Kidney (tissue), 14 donors: ENCODE measurements around the gene UGCG. TPM values are rescaled to one million over a fixed set of nuclear protein-coding genes. Genes with fewer than 3 reads are reported as not detected.

Experiments
- DNase-seq, 5 donors: peaks; one replicate each; pipeline ENCODE4 v3.0.0-alpha.2; 2013 to 2020
- FAIRE-seq: peaks from 2 replicates; lab custom pipeline; 2012; peaks lifted over from hg19 to GRCh38; lab: Jason Lieb, UNC
- H3K27ac ChIP-seq, 2 donors: one replicate each; pipeline ENCODE4 v1.7.0; 2013; ENCODE audit warnings: low read depth in 2 of 2, low read length in 2 of 2, inconsistent platforms in 1 of 2
- H3K27me3 ChIP-seq: one replicate; pipeline ENCODE4 v1.7.1; 2013; ENCODE audit warnings: low read length, inconsistent platforms; ENCODE audit not compliant: control insufficient read depth, insufficient read depth
- H3K36me3 ChIP-seq, 3 donors: one replicate each; pipeline versions ENCODE4 v1.7.0 to v1.7.1; 2013; ENCODE audit warnings: low read length in 3 of 3, control low read depth in 1 of 3, inconsistent platforms in 1 of 3; ENCODE audit not compliant: insufficient read depth in 3 of 3, control insufficient read depth in 2 of 3
- H3K4me1 ChIP-seq, 3 donors: one replicate each; pipeline versions ENCODE4 v1.7.0 to v1.7.1; 2013; ENCODE audit warnings: low read length in 3 of 3, inconsistent platforms in 1 of 3, low read depth in 1 of 3; ENCODE audit not compliant: control insufficient read depth in 2 of 3, insufficient read depth in 2 of 3
- H3K4me3 ChIP-seq, 3 donors: one replicate each; pipeline versions ENCODE4 v1.7.0 to v1.8.1; 2013; ENCODE audit warnings: low read length in 3 of 3, control low read depth in 1 of 3, inconsistent platforms in 1 of 3
- H3K9ac ChIP-seq, 3 donors: one replicate each; pipeline versions ENCODE4 v1.7.0 to v1.7.1; 2013; ENCODE audit warnings: low read length in 3 of 3, control low read depth in 1 of 3, inconsistent platforms in 1 of 3
- H3K9me3 ChIP-seq, 3 donors: one replicate each; pipeline versions ENCODE4 v1.7.0 to v1.7.1; 2013; ENCODE audit warnings: low read length in 3 of 3, control low read depth in 1 of 3, inconsistent platforms in 1 of 3; ENCODE audit not compliant: control insufficient read depth in 2 of 3, insufficient read depth in 1 of 3
- CTCF ChIP-seq: IDR thresholded peaks from 3 replicates; pipeline ENCODE4 v1.5.1; 2012; ENCODE audit warnings: mild to moderate bottlenecking, moderate library complexity, borderline replicate concordance; ENCODE audit not compliant: insufficient read depth; ENCODE audit errors: extremely low read depth
- intact Hi-C: fragments of 100-400 bp; cut with DNase I; formaldehyde crosslinking; loops from one replicate; pipeline ENCODE4 v1.11.1; 2022
- polyA plus RNA-seq: library from polyadenylated mRNA; stranded (reverse); fragments of 350-450 nt; fragmentation: Illumina TruSeq; extraction: RNeasy Lipid Tissue Mini Kit (QIAGEN cat#74804); gene quantifications from one replicate; pipeline ENCODE4 v1.2.3, GENCODE V29; 2014; ENCODE audit warnings: low read depth, low replicate concordance; ENCODE audit not compliant: insufficient read depth
- total RNA-seq: library from RNA; stranded (reverse); fragmentation: NEBNext Ultra II Directional; extraction: Animal tissue kit (Norgen Biotek cat#: 25700); gene quantifications from one replicate; pipeline ENCODE4 v1.2.1, GENCODE V29; 2021
- donor health status: control.
- donor health status: control.
- donor health status: control.
- donor health status: control.
- donor health status: control.
- donor health status: DM: yes; HTN: yes; CAD: no.
- donor health status: Normal renal cell carcinoma (clear cell type).

The UGCG gene
- total and polyA plus RNA-seq, 2 donors from 2014 or later, result 20.8 to 113 TPM

DNA sequence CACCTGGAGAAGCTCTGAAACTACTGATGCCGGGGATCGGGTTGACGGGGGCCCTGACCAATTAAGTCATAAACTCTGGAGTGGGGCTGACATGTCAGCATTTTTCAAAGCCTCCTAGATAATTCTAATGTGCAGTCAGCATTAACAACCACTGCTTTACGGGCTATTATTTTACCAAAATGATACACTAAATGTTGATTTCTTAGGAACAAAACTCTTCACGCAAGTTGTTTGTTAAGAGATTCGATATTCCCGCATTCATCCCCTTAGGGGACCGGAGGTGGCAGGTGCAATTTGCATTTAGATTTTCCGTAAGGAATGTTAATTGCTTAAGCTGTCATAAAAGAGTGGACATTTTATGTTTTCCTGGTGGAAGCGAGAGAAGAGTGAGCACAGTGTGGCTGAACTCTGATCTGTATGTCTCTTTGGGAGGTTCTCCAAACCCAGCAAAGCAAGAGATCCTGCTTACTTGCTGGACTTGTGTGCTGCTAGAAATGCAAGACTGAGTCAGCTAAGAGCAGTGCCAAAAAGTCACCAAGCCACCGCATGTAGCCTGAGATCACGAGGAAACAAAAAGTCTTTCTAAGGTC lies 77.6 kb downstream of the UGCG start:
- Histone ChIP-seq H3K4me3 (peak overlapping the region in 1 of 3 donors; percentile 13), H3K9ac (peak overlapping the region in 1 of 3 donors; percentile 47), H3K27ac (peak overlapping the region; percentile 79 to 95), H3K9me3 (no peaks in the 10 kb centered on the region), H3K4me1 (peaks cover 0 to 11% (median 11%) of the 10 kb centered on the region in 3 donors), H3K27me3 (no peaks in the 10 kb centered on the region), H3K36me3 (no peaks in the 10 kb centered on the region)
- FAIRE-seq (no peak), DNase-seq (peak in 3 of 5 donors; percentile 48 to 73 (median 54))
- TF ChIP-seq CTCF, result no peak
- intact Hi-C loops, result no loop called here

- TF ChIP-seq CTCF, result no peak
- Histone ChIP-seq H3K4me1 (peaks cover 0 to 11% (median 11%) of the 10 kb centered on the region in 3 donors), H3K9ac (peak overlapping the region in 1 of 3 donors; percentile 53), H3K9me3 (no peaks in the 10 kb centered on the region), H3K27ac (peak overlapping the region in 1 of 2 donors; percentile 53), H3K36me3 (no peaks in the 10 kb centered on the region), H3K4me3 (no peak overlapping the region), H3K27me3 (no peaks in the 10 kb centered on the region)
- intact Hi-C loops, result no loop called here
- FAIRE-seq (no peak), DNase-seq (peak in 2 of 5 donors; percentile 33 to 43)
These were observed 79.1 kb downstream of the UGCG start for GRCh38 chr9:111975709-111976108.

DNA sequence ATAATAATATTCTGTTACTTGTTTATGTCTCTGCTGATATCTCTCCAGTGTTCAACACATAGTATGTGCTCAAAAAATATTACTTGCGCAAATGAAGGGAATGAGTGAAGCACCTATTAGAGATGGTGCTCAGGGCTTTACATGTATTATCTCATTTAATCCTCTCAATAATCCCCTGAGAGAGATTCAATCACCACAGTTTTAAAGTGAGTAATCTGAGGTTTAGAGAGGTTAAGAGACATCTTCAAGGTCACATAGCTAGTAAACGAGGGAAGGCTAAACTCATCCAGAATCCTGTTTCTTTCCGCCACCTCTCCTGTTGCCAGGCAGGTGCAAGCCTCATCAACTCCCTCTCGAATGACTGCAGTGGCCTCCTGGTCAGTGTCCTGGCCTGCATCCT lies 82.0 kb downstream of the UGCG start:
- no peaks in the 10 kb centered on the region for H3K27me3 ChIP-seq
- H3K4me1 ChIP-seq, result peaks cover 0 to 11% (median 11%) of the 10 kb centered on the region in 3 donors
- H3K36me3 ChIP-seq, result no peaks in the 10 kb centered on the region
- intact Hi-C loops, result no loop called here
- no peak overlapping the region for H3K4me3 ChIP-seq
- H3K9me3 ChIP-seq, result no peaks in the 10 kb centered on the region
- H3K27ac ChIP-seq, result no peak overlapping the region
- no peak for DNase-seq
- H3K9ac ChIP-seq, result no peak overlapping the region
- FAIRE-seq, result no peak
- no peak for TF ChIP-seq CTCF
